ENCODE data around the gene C11orf54. TPM values are rescaled to one million over a fixed set of nuclear protein-coding genes. Genes with fewer than 3 reads are reported as not detected.
A peak's percentile ranks its signal among the peaks of the same experiment; 100 is the strongest.
"Not testable (repeated sequence)": the region's sequence is repeated elsewhere in the genome, so short reads cannot be mapped to it uniquely, and the experiment has no call there.

Gene C11orf54
- total and polyA plus RNA-seq, 2 donors = 24.7 to 29.7 TPM

- 82% methylated on average over 1 of the region's 1 CpG for WGBS
- no peak for DNase-seq (ENCODE audit: low read depth in 6 of 9, low spot score in 9 of 9)
- no peaks in the 10 kb centered on the region for H3K4me1 ChIP-seq (ENCODE audit: control insufficient read depth in 2 of 2, insufficient read depth in 2 of 2, low read length in 2 of 2)
- no peak overlapping the region for H3K27ac ChIP-seq (ENCODE audit: low read depth in 1 of 2, low read length in 1 of 2)
- no peaks in the 10 kb centered on the region for H3K27me3 ChIP-seq (ENCODE audit: control insufficient read depth in 2 of 2, insufficient read depth in 1 of 2, low read length in 1 of 2)
- H3K36me3 ChIP-seq (ENCODE audit: control insufficient read depth in 2 of 2, insufficient read depth in 2 of 2, low read length in 1 of 2) = no peaks in the 10 kb centered on the region
- no peak overlapping the region for H3K4me3 ChIP-seq (ENCODE audit: low read length in 2 of 2)
- H3K9me3 ChIP-seq (ENCODE audit: control insufficient read depth in 2 of 2, insufficient read depth in 1 of 2, low read length in 1 of 2) = peaks cover 0 to 28% of the 10 kb centered on the region in 2 donors
Measured at GRCh38 chr11:93770160-93770559, 28.7 kb downstream of the C11orf54 start.

- Histone ChIP-seq H3K4me1 (ENCODE audit: control insufficient read depth in 2 of 2, insufficient read depth in 2 of 2, low read length in 2 of 2) (no peaks in the 10 kb centered on the region), H3K27ac (ENCODE audit: low read depth in 1 of 2, low read length in 1 of 2) (no peak overlapping the region), H3K9me3 (ENCODE audit: control insufficient read depth in 2 of 2, insufficient read depth in 1 of 2, low read length in 1 of 2) (peaks cover 0 to 27% of the 10 kb centered on the region in 2 donors), H3K27me3 (ENCODE audit: control insufficient read depth in 2 of 2, insufficient read depth in 1 of 2, low read length in 1 of 2) (no peaks in the 10 kb centered on the region), H3K36me3 (ENCODE audit: control insufficient read depth in 2 of 2, insufficient read depth in 2 of 2, low read length in 1 of 2) (no peaks in the 10 kb centered on the region), H3K4me3 (ENCODE audit: low read length in 2 of 2) (no peak overlapping the region)
- 98% methylated on average over 4 of the region's 4 CpGs for WGBS
- DNase-seq (ENCODE audit: low read depth in 6 of 9, low spot score in 9 of 9) = no peak
Measured at GRCh38 chr11:93772123-93772522, 30.7 kb downstream of the C11orf54 start.

- no peaks in the 10 kb centered on the region for H3K27me3 ChIP-seq (ENCODE audit: control insufficient read depth in 2 of 2, insufficient read depth in 1 of 2, low read length in 1 of 2)
- H3K36me3 ChIP-seq (ENCODE audit: control insufficient read depth in 2 of 2, insufficient read depth in 2 of 2, low read length in 1 of 2) = no peaks in the 10 kb centered on the region
- no peak for DNase-seq (ENCODE audit: low read depth in 6 of 9, low spot score in 9 of 9)
- no peak overlapping the region for H3K27ac ChIP-seq (ENCODE audit: low read depth in 1 of 2, low read length in 1 of 2)
- WGBS = over 99% methylated on average over 3 of the region's 3 CpGs
- no peaks in the 10 kb centered on the region for H3K4me1 ChIP-seq (ENCODE audit: control insufficient read depth in 2 of 2, insufficient read depth in 2 of 2, low read length in 2 of 2)
- no peak overlapping the region for H3K4me3 ChIP-seq (ENCODE audit: low read length in 2 of 2)
- peaks cover 0 to 24% of the 10 kb centered on the region in 2 donors for H3K9me3 ChIP-seq (ENCODE audit: control insufficient read depth in 2 of 2, insufficient read depth in 1 of 2, low read length in 1 of 2)
Measured at GRCh38 chr11:93773045-93773477, 31.6 kb downstream of the C11orf54 start.

GRCh38 chr11:93773601-93774200 lies 32.2 kb downstream of the C11orf54 start:
- Histone ChIP-seq H3K4me1 (ENCODE audit: control insufficient read depth in 2 of 2, insufficient read depth in 2 of 2, low read length in 2 of 2) (no peaks in the 10 kb centered on the region), H3K27me3 (ENCODE audit: control insufficient read depth in 2 of 2, insufficient read depth in 1 of 2, low read length in 1 of 2) (no peaks in the 10 kb centered on the region), H3K27ac (ENCODE audit: low read depth in 1 of 2, low read length in 1 of 2) (no peak overlapping the region), H3K36me3 (ENCODE audit: control insufficient read depth in 2 of 2, insufficient read depth in 2 of 2, low read length in 1 of 2) (no peaks in the 10 kb centered on the region), H3K9me3 (ENCODE audit: control insufficient read depth in 2 of 2, insufficient read depth in 1 of 2, low read length in 1 of 2) (peaks cover 0 to 24% of the 10 kb centered on the region in 2 donors), H3K4me3 (ENCODE audit: low read length in 2 of 2) (no peak overlapping the region)
- no peak for DNase-seq (ENCODE audit: low read depth in 6 of 9, low spot score in 9 of 9)
- WGBS = 94% methylated on average over 10 of the region's 10 CpGs

GRCh38 chr11:93774560-93774959 lies 33.1 kb downstream of the C11orf54 start:
- not testable (repeated sequence) for DNase-seq (ENCODE audit: low read depth in 6 of 9, low spot score in 9 of 9); H3K27ac ChIP-seq (ENCODE audit: low read depth in 1 of 2, low read length in 1 of 2); H3K4me3 ChIP-seq (ENCODE audit: low read length in 2 of 2); H3K36me3 ChIP-seq (ENCODE audit: control insufficient read depth in 2 of 2, insufficient read depth in 2 of 2, low read length in 1 of 2); H3K4me1 ChIP-seq (ENCODE audit: control insufficient read depth in 2 of 2, insufficient read depth in 2 of 2, low read length in 2 of 2); H3K27me3 ChIP-seq (ENCODE audit: control insufficient read depth in 2 of 2, insufficient read depth in 1 of 2, low read length in 1 of 2)
- WGBS = 96% methylated on average over 3 of the region's 3 CpGs
- H3K9me3 ChIP-seq (ENCODE audit: control insufficient read depth in 2 of 2, insufficient read depth in 1 of 2, low read length in 1 of 2) = peaks cover 0 to 24% of the 10 kb centered on the region in 2 donors

- WGBS = 88% methylated on average over 2 of the region's 2 CpGs
- H3K36me3 ChIP-seq (ENCODE audit: control insufficient read depth in 2 of 2, insufficient read depth in 2 of 2, low read length in 1 of 2) = no peaks in the 10 kb centered on the region
- H3K4me1 ChIP-seq (ENCODE audit: control insufficient read depth in 2 of 2, insufficient read depth in 2 of 2, low read length in 2 of 2) = no peaks in the 10 kb centered on the region
- no peak overlapping the region for H3K4me3 ChIP-seq (ENCODE audit: low read length in 2 of 2)
- peaks cover 0 to 27% of the 10 kb centered on the region in 2 donors for H3K9me3 ChIP-seq (ENCODE audit: control insufficient read depth in 2 of 2, insufficient read depth in 1 of 2, low read length in 1 of 2)
- no peak overlapping the region for H3K27ac ChIP-seq (ENCODE audit: low read depth in 1 of 2, low read length in 1 of 2)
- no peak for DNase-seq (ENCODE audit: low read depth in 6 of 9, low spot score in 9 of 9)
- H3K27me3 ChIP-seq (ENCODE audit: control insufficient read depth in 2 of 2, insufficient read depth in 1 of 2, low read length in 1 of 2) = no peaks in the 10 kb centered on the region
Measured at GRCh38 chr11:93775289-93775688, 33.8 kb downstream of the C11orf54 start.

GRCh38 chr11:93783362-93783761 lies 41.9 kb downstream of the C11orf54 start:
- peaks cover 0 to 3% of the 10 kb centered on the region in 2 donors for H3K9me3 ChIP-seq (ENCODE audit: control insufficient read depth in 2 of 2, insufficient read depth in 1 of 2, low read length in 1 of 2)
- H3K27me3 ChIP-seq (ENCODE audit: control insufficient read depth in 2 of 2, insufficient read depth in 1 of 2, low read length in 1 of 2) = no peaks in the 10 kb centered on the region
- H3K36me3 ChIP-seq (ENCODE audit: control insufficient read depth in 2 of 2, insufficient read depth in 2 of 2, low read length in 1 of 2) = peaks cover 0 to 6% of the 10 kb centered on the region in 2 donors
- H3K27ac ChIP-seq (ENCODE audit: low read depth in 1 of 2, low read length in 1 of 2) = no peak overlapping the region
- H3K4me3 ChIP-seq (ENCODE audit: low read length in 2 of 2) = peak overlapping the region; percentile 94 to 97
- WGBS = 69% methylated on average over 7 of the region's 7 CpGs
- peaks cover 10% of the 10 kb centered on the region in 2 donors for H3K4me1 ChIP-seq (ENCODE audit: control insufficient read depth in 2 of 2, insufficient read depth in 2 of 2, low read length in 2 of 2)
- DNase-seq (ENCODE audit: low read depth in 6 of 9, low spot score in 9 of 9) = no peak

- H3K9me3 ChIP-seq (ENCODE audit: control insufficient read depth in 2 of 2, insufficient read depth in 1 of 2, low read length in 1 of 2) = peaks cover 0 to 3% of the 10 kb centered on the region in 2 donors
- H3K4me1 ChIP-seq (ENCODE audit: control insufficient read depth in 2 of 2, insufficient read depth in 2 of 2, low read length in 2 of 2) = peaks cover 10% of the 10 kb centered on the region in 2 donors
- under 1% methylated on average over 10 of the region's 10 CpGs for WGBS
- no peaks in the 10 kb centered on the region for H3K27me3 ChIP-seq (ENCODE audit: control insufficient read depth in 2 of 2, insufficient read depth in 1 of 2, low read length in 1 of 2)
- peak overlapping the region; percentile 36 to 96 for H3K27ac ChIP-seq (ENCODE audit: low read depth in 1 of 2, low read length in 1 of 2)
- peaks cover 0 to 9% of the 10 kb centered on the region in 2 donors for H3K36me3 ChIP-seq (ENCODE audit: control insufficient read depth in 2 of 2, insufficient read depth in 2 of 2, low read length in 1 of 2)
- H3K4me3 ChIP-seq (ENCODE audit: low read length in 2 of 2) = peak overlapping the region; percentile 94 to 97
- no peak for DNase-seq (ENCODE audit: low read depth in 6 of 9, low spot score in 9 of 9)
Measured at GRCh38 chr11:93783765-93784144, 42.3 kb downstream of the C11orf54 start.

GRCh38 chr11:93784145-93784934 lies 42.9 kb downstream of the C11orf54 start, which contains the start of gene MED17:
Gene MED17 (plus strand): TSS chr11:93784282. CDS start chr11:93784514, 232 bp downstream.
- peak; percentile 70 to 95 (median 89) for DNase-seq (ENCODE audit: low read depth in 6 of 9, low spot score in 9 of 9)
- Histone ChIP-seq H3K27ac (ENCODE audit: low read depth in 1 of 2, low read length in 1 of 2) (peak within 1 kb of the TSS; percentile 89 to 96), H3K27me3 (ENCODE audit: control insufficient read depth in 2 of 2, insufficient read depth in 1 of 2, low read length in 1 of 2) (no peaks in the 10 kb centered on the region), H3K4me3 (ENCODE audit: low read length in 2 of 2) (peak within 1 kb of the TSS; percentile 94 to 97), H3K36me3 (ENCODE audit: control insufficient read depth in 2 of 2, insufficient read depth in 2 of 2, low read length in 1 of 2) (peaks cover 0 to 14% of the 10 kb centered on the region in 2 donors), H3K4me1 (ENCODE audit: control insufficient read depth in 2 of 2, insufficient read depth in 2 of 2, low read length in 2 of 2) (peaks cover 10% of the 10 kb centered on the region in 2 donors), H3K9me3 (ENCODE audit: control insufficient read depth in 2 of 2, insufficient read depth in 1 of 2, low read length in 1 of 2) (peaks cover 0 to 3% of the 10 kb centered on the region in 2 donors)
- under 1% methylated on average over 72 of the region's 72 CpGs for WGBS
